SK-N-SH treated with all-trans-retinoic acid at 6 μM for 48 hours (cell line): ENCODE data around the gene TMEM120B.

Experiments
- ATAC-seq: fragments of 200-7000 bp; cut with Tn5 transposase; 3 replicates; pipeline ENCODE4 v1.9.1; 2020; ENCODE audit warnings: mild to moderate bottlenecking, moderate library complexity
- BACH2 ChIP-seq: fragments of 250-450 bp; sonication (Bioruptor Pico); IDR thresholded peaks from 2 replicates; pipeline ENCODE4 v1.9.0; 2021; ENCODE audit warnings: mild to moderate bottlenecking, borderline replicate concordance
- CSDC2 ChIP-seq: fragments of 250-450 bp; sonication (Bioruptor Pico); IDR thresholded peaks from 2 replicates; pipeline ENCODE4 v1.5.0; 2020; ENCODE audit warnings: mild to moderate bottlenecking, moderate library complexity
- ESRRG ChIP-seq: fragments of 250-450 bp; sonication (Bioruptor Pico); IDR thresholded peaks from 2 replicates; pipeline ENCODE4 v1.6.1; 2021; ENCODE audit warnings: mild to moderate bottlenecking
- GLIS3 ChIP-seq: fragments of 250-450 bp; sonication (Bioruptor Pico); IDR thresholded peaks from 2 replicates; pipeline ENCODE4 v1.5.0; 2020; ENCODE audit warnings: mild to moderate bottlenecking, moderate library complexity
- OSR1 ChIP-seq: fragments of 250-450 bp; sonication (Bioruptor Pico); IDR thresholded peaks from 2 replicates; pipeline ENCODE4 v1.8.0; 2022; ENCODE audit warnings: moderate library complexity, mild to moderate bottlenecking, inconsistent platforms
- PPARA ChIP-seq: fragments of 250-450 bp; sonication (Bioruptor Pico); IDR thresholded peaks from 2 replicates; pipeline ENCODE4 v1.5.0; 2020; ENCODE audit warnings: mild to moderate bottlenecking, borderline replicate concordance
- RARB ChIP-seq: fragments of 250-450 bp; sonication (Bioruptor Pico); IDR thresholded peaks from 2 replicates; pipeline ENCODE4 v1.8.0; 2021; ENCODE audit warnings: mild to moderate bottlenecking, moderate library complexity
- SNAI2 ChIP-seq: fragments of 250-450 bp; sonication (Bioruptor Pico); IDR thresholded peaks from 2 replicates; pipeline ENCODE4 v1.5.0; 2020; ENCODE audit warnings: mild to moderate bottlenecking, moderate library complexity
- TCF4 ChIP-seq: fragments of 250-450 bp; sonication (Bioruptor Pico); IDR thresholded peaks from 2 replicates; pipeline ENCODE4 v1.8.0; 2021; ENCODE audit warnings: mild to moderate bottlenecking, moderate library complexity, borderline replicate concordance
- TOX ChIP-seq: fragments of 250-450 bp; sonication (Bioruptor Pico); IDR thresholded peaks from 2 replicates; pipeline ENCODE4 v1.8.0; 2021; ENCODE audit warnings: mild to moderate bottlenecking, moderate library complexity, borderline replicate concordance
- ZFP3 ChIP-seq: fragments of 250-450 bp; sonication (Bioruptor Pico); IDR thresholded peaks from 2 replicates; pipeline ENCODE4 v1.5.0; 2020; ENCODE audit warnings: mild to moderate bottlenecking, moderate library complexity
- ZFP30 ChIP-seq: fragments of 450-650 bp; formaldehyde crosslinking; IDR thresholded peaks from 2 replicates; pipeline ENCODE4 v1.5.0; 2022; ENCODE audit warnings: mild to moderate bottlenecking, moderate library complexity
- ZNF565 ChIP-seq: fragments of 450-650 bp; formaldehyde crosslinking; conservative IDR thresholded peaks from 2 replicates; pipeline ENCODE4 v1.5.0; 2020; ENCODE audit warnings: low read depth, mild to moderate bottlenecking, moderate library complexity
- ZNF70 ChIP-seq: fragments of 450-650 bp; formaldehyde crosslinking; IDR thresholded peaks from 2 replicates; pipeline ENCODE4 v1.5.0; 2020; ENCODE audit warnings: mild to moderate bottlenecking, moderate library complexity
- ZNF8 ChIP-seq: fragments of 450-650 bp; formaldehyde crosslinking; IDR thresholded peaks from 2 replicates; pipeline ENCODE4 v1.5.0; 2020; ENCODE audit warnings: mild to moderate bottlenecking, moderate library complexity
- TF ChIP-seq, protein P1 (sequence below): fragments of 250-450 bp; sonication (Bioruptor Pico); IDR thresholded peaks from 2 replicates; pipeline ENCODE4 v1.8.0; 2020; ENCODE audit warnings: mild to moderate bottlenecking, moderate library complexity, borderline replicate concordance
- TF ChIP-seq, protein P2 (sequence below): fragments of 250-450 bp; sonication (Bioruptor Pico); IDR thresholded peaks from 2 replicates; pipeline ENCODE4 v1.5.0; 2020; ENCODE audit warnings: mild to moderate bottlenecking, moderate library complexity
- TF ChIP-seq, protein P3 (sequence below): fragments of 250-450 bp; sonication (Bioruptor Pico); IDR thresholded peaks from 2 replicates; pipeline ENCODE4 v1.5.1; 2020; ENCODE audit warnings: low read depth, mild to moderate bottlenecking, moderate library complexity

The TMEM120B gene

DNA sequence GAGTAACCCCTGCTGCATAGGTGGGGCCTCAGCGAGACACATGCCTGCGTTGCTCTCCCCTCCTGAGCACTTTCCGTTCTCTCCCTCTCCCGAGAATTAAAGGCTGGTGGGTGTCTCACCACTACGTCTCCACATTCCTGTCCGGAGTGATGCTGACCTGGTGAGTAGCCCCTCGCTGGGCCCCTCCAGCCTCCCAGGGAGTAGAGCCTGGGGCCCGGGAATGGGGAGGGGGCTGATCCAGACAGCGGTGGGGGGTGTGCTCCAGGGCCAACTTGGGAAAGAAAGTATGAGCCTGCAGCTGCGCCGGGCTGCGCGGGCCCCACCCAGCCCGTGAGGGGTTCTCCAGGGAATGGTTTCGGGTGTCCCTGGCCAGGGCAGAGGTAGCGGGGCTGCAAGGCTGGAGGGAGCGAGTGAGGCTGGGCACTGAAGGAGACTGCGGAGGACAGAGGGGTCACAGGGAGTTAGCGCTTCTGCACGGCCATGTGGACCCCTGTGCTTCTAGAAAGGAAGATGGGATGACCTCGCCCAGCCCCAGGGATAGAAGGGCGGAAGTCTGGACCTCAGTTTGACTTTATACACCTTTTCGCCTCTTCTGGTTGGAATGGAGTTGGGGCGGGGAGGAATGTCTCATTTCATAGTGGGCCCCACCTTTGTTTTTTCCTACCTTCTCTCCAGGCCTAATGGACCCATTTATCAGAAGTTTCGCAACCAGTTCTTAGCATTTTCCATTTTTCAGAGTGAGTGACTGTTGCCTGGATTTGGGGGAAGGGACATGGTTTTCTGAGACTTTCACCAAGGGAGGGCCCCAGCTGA is 58.5 kb downstream of the TMEM120B start (continued):
- TF ChIP-seq, protein P1, sequence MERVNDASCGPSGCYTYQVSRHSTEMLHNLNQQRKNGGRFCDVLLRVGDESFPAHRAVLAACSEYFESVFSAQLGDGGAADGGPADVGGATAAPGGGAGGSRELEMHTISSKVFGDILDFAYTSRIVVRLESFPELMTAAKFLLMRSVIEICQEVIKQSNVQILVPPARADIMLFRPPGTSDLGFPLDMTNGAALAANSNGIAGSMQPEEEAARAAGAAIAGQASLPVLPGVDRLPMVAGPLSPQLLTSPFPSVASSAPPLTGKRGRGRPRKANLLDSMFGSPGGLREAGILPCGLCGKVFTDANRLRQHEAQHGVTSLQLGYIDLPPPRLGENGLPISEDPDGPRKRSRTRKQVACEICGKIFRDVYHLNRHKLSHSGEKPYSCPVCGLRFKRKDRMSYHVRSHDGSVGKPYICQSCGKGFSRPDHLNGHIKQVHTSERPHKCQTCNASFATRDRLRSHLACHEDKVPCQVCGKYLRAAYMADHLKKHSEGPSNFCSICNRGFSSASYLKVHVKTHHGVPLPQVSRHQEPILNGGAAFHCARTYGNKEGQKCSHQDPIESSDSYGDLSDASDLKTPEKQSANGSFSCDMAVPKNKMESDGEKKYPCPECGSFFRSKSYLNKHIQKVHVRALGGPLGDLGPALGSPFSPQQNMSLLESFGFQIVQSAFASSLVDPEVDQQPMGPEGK (CRISPR knock-in tag), result no peak
- TF ChIP-seq TCF4 (CRISPR knock-in tag) (no peak), ESRRG (no peak)

GRCh38 chr12:121773011-121773777 is 60.6 kb downstream of the TMEM120B start:
- TF ChIP-seq ZFP30, result no peak
- TF ChIP-seq, protein P2, sequence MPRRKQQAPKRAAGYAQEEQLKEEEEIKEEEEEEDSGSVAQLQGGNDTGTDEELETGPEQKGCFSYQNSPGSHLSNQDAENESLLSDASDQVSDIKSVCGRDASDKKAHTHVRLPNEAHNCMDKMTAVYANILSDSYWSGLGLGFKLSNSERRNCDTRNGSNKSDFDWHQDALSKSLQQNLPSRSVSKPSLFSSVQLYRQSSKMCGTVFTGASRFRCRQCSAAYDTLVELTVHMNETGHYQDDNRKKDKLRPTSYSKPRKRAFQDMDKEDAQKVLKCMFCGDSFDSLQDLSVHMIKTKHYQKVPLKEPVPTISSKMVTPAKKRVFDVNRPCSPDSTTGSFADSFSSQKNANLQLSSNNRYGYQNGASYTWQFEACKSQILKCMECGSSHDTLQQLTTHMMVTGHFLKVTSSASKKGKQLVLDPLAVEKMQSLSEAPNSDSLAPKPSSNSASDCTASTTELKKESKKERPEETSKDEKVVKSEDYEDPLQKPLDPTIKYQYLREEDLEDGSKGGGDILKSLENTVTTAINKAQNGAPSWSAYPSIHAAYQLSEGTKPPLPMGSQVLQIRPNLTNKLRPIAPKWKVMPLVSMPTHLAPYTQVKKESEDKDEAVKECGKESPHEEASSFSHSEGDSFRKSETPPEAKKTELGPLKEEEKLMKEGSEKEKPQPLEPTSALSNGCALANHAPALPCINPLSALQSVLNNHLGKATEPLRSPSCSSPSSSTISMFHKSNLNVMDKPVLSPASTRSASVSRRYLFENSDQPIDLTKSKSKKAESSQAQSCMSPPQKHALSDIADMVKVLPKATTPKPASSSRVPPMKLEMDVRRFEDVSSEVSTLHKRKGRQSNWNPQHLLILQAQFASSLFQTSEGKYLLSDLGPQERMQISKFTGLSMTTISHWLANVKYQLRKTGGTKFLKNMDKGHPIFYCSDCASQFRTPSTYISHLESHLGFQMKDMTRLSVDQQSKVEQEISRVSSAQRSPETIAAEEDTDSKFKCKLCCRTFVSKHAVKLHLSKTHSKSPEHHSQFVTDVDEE (CRISPR knock-in tag), result no peak
- no peak for TF ChIP-seq CSDC2 (CRISPR knock-in tag)
- no peak for TF ChIP-seq GLIS3
- no peak for TF ChIP-seq ZFP3 (CRISPR knock-in tag)
- TF ChIP-seq ESRRG, result no peak
- no peak for TF ChIP-seq TCF4 (CRISPR knock-in tag)
- TF ChIP-seq PPARA (CRISPR knock-in tag), result no peak
- TF ChIP-seq ZNF8 (CRISPR knock-in tag), result no peak
- TF ChIP-seq, protein P3, sequence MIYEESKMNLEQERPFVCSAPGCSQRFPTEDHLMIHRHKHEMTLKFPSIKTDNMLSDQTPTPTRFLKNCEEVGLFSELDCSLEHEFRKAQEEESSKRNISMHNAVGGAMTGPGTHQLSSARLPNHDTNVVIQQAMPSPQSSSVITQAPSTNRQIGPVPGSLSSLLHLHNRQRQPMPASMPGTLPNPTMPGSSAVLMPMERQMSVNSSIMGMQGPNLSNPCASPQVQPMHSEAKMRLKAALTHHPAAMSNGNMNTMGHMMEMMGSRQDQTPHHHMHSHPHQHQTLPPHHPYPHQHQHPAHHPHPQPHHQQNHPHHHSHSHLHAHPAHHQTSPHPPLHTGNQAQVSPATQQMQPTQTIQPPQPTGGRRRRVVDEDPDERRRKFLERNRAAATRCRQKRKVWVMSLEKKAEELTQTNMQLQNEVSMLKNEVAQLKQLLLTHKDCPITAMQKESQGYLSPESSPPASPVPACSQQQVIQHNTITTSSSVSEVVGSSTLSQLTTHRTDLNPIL (CRISPR knock-in tag), result no peak
- no peak for TF ChIP-seq ZNF565 (CRISPR knock-in tag)
- TF ChIP-seq BACH2, result no peak
- TF ChIP-seq, protein P1 (CRISPR knock-in tag), result no peak
- no peak for TF ChIP-seq ZNF70 (CRISPR knock-in tag)
- TF ChIP-seq OSR1 (CRISPR knock-in tag), result no peak
- TF ChIP-seq SNAI2 (CRISPR knock-in tag), result no peak
- ATAC-seq, result peak; percentile 82

- ATAC-seq, result no peak
Observed at GRCh38 chr12:121774968-121775474, 62.5 kb downstream of the TMEM120B start.

More at GRCh38 chr12:121774968-121775474, 62.5 kb downstream of the TMEM120B start:
- no peak for TF ChIP-seq TOX (CRISPR knock-in tag)
- TF ChIP-seq ESRRG, result no peak
- TF ChIP-seq, protein P1 (CRISPR knock-in tag), result no peak
- TF ChIP-seq, protein P2 (CRISPR knock-in tag), result no peak
- TF ChIP-seq RARB (CRISPR knock-in tag), result no peak
- no peak for TF ChIP-seq GLIS3
